ENCODE data around the gene SPOCK3.

The SPOCK3 gene

GRCh38 chr4:166688835-166689234 is 545.5 kb downstream of the SPOCK3 start:
- in situ Hi-C loops (cut with HindIII; ENCODE audit: low sequenced_read_pairs) = no loop called here
- no peak for TF ChIP-seq CTCF (IDR thresholded peaks at IDR 0.05; ENCODE audit: low read depth, low read length, missing control alignments)
- no peak for DNase-seq (ENCODE audit: low read depth)
- no peak overlapping the region for H3K4me3 ChIP-seq (ENCODE audit: low read depth, low read length)

- in situ Hi-C loops (cut with HindIII; ENCODE audit: low sequenced_read_pairs) = no loop called here
- no peak for TF ChIP-seq CTCF (IDR thresholded peaks at IDR 0.05; ENCODE audit: low read depth, low read length, missing control alignments)
- DNase-seq (ENCODE audit: low read depth) = no peak
Measured at GRCh38 chr4:166687828-166688227, 546.5 kb downstream of the SPOCK3 start.

More at GRCh38 chr4:166687828-166688227, 546.5 kb downstream of the SPOCK3 start:
- no peak overlapping the region for H3K4me3 ChIP-seq (ENCODE audit: low read depth, low read length)
